Smooth muscle cell (in vitro differentiated cells): ENCODE measurements around the gene DHRS3. TPM values are rescaled to one million over a fixed set of nuclear protein-coding genes. Genes with fewer than 3 reads are reported as not detected.

Experiments used
- DNase-seq: peaks from one replicate; lab custom pipeline; 2025; ENCODE audit not compliant: unreplicated experiment; lab: John Stamatoyannopoulos, UW
- H2AFZ ChIP-seq: fragments of 200-600 bp; sonication (generic); 2 replicates; pipeline ENCODE4 v1.6.0; 2016; ENCODE audit warnings: antibody characterized with exemption, low read depth, mild to moderate bottlenecking
- H3F3A ChIP-seq: fragments of 200-600 bp; sonication (generic); 2 replicates; pipeline ENCODE4 v1.6.0; 2017; ENCODE audit warnings: antibody characterized with exemption, low read depth
- H3K27ac ChIP-seq: fragments of 200-600 bp; sonication (generic); 2 replicates; pipeline ENCODE4 v1.5.1; 2016; ENCODE audit warnings: low read depth, mild to moderate bottlenecking
- H3K27me3 ChIP-seq: fragments of 200-600 bp; sonication (generic); 2 replicates; pipeline ENCODE4 v1.6.1; 2016; ENCODE audit warnings: low read depth, mild to moderate bottlenecking
- H3K36me3 ChIP-seq: fragments of 200-600 bp; sonication (generic); 2 replicates; pipeline ENCODE4 v1.5.1; 2016; ENCODE audit warnings: low read depth
- H3K4me1 ChIP-seq: fragments of 200-600 bp; sonication (generic); 2 replicates; pipeline ENCODE4 v1.5.1; 2016; ENCODE audit warnings: low read depth
- H3K4me2 ChIP-seq: fragments of 200-600 bp; sonication (generic); 2 replicates; pipeline ENCODE4 v1.6.0; 2016; ENCODE audit warnings: mild to moderate bottlenecking
- H3K4me3 ChIP-seq: fragments of 200-600 bp; sonication (generic); 2 replicates; pipeline ENCODE4 v1.5.1; 2016; ENCODE audit warnings: mild to moderate bottlenecking
- H3K79me2 ChIP-seq: fragments of 200-600 bp; sonication (generic); 2 replicates; pipeline ENCODE4 v1.6.0; 2016; ENCODE audit warnings: low read depth, mild to moderate bottlenecking
- H3K9ac ChIP-seq: fragments of 200-600 bp; sonication (generic); 2 replicates; pipeline ENCODE4 v1.6.0; 2016; ENCODE audit warnings: low read depth
- H3K9me3 ChIP-seq: fragments of 200-600 bp; sonication (generic); replicated peaks from 2 replicates; pipeline ENCODE4 v1.5.1; 2016; ENCODE audit warnings: low read depth
- H4K20me1 ChIP-seq: fragments of 200-600 bp; sonication (generic); 2 replicates; pipeline ENCODE4 v1.6.0; 2016; ENCODE audit warnings: low read depth
- CTCF ChIP-seq: fragments of 200-600 bp; sonication (generic); IDR thresholded peaks from 2 replicates; pipeline ENCODE4 v1.5.1; 2017; ENCODE audit warnings: borderline replicate concordance, mild to moderate bottlenecking, antibody characterized with exemption; ENCODE audit not compliant: insufficient read depth, poor library complexity, severe bottlenecking
- WGBS: methylation state at CpG from one replicate; pipeline ENCODE4 v1.1.7; 2016; ENCODE audit warnings: low lambda C conversion rate; 5-methylcytosine and 5-hydroxymethylcytosine counted together
- polyA plus RNA-seq: library from polyadenylated mRNA; unstranded; fragments of >200 nt; fragmentation: Nextera tagmentation; extraction: Ambion mirVana; gene quantifications from 2 replicates; pipeline ENCODE4 v1.2.1, GENCODE V29; 2016
- total RNA-seq: library from RNA; depleted of rRNA; stranded (reverse); fragments of >200 nt; gene quantifications from 2 replicates; pipeline ENCODE4 v1.2.3, GENCODE V29; 2014

Gene DHRS3
- total and polyA plus RNA-seq, 2 experiments from 2014 or later, result 0.89 to 2.7 TPM

GRCh38 chr1:12594966-12595756 is 22.8 kb downstream of the DHRS3 start:
- H3K36me3 ChIP-seq, result no peaks in the 10 kb centered on the region

DNA sequence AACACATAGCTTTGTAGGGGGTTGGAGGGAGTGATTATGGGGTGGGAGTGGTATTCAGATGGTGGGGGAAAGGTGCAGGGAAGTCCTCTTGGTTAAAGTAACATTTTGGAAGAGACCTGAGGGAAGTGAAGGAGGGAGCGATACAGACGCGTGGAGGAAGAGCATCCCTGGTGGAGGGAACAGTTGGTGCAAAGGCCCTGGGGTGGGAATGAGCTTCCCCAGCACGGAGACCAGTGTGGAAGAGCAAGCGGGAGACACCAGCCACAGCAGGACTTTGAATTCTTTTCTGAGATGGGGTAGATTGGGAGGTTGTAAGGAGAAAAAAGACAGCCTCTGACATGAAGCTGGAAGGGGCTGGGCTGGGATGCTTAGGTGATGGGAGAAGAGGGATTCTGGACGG is 23.5 kb downstream of the DHRS3 start:
- peak overlapping the region; percentile 50 for H3K4me3 ChIP-seq
- peak overlapping the region; percentile 89 for H3K4me2 ChIP-seq
- H3K4me1 ChIP-seq, result peaks cover 3% of the 10 kb centered on the region
- DNase-seq, result no peak
- TF ChIP-seq CTCF, result no peak
- H3K27me3 ChIP-seq, result peaks cover 12% of the 10 kb centered on the region
- peaks cover 7% of the 10 kb centered on the region for H4K20me1 ChIP-seq
- no peaks in the 10 kb centered on the region for H3K79me2 ChIP-seq
- no peak overlapping the region for H2AFZ ChIP-seq
- H3K36me3 ChIP-seq, result no peaks in the 10 kb centered on the region
- H3K27ac ChIP-seq, result no peak overlapping the region
- H3K9me3 ChIP-seq, result no peaks in the 10 kb centered on the region
- H3F3A ChIP-seq, result peaks cover 11% of the 10 kb centered on the region
- no peak overlapping the region for H3K9ac ChIP-seq
- WGBS, result 88% methylated on average over 6 of the region's 6 CpGs

More at GRCh38 chr1:12594966-12595756, 22.8 kb downstream of the DHRS3 start:
- Histone ChIP-seq H3K9ac (no peak overlapping the region), H4K20me1 (peaks cover 7% of the 10 kb centered on the region), H3K4me3 (peak overlapping the region; percentile 50), H3K4me1 (peaks cover 3% of the 10 kb centered on the region), H3K27me3 (peaks cover 17% of the 10 kb centered on the region), H2AFZ (no peak overlapping the region), H3K9me3 (no peaks in the 10 kb centered on the region), H3K79me2 (no peaks in the 10 kb centered on the region), H3F3A (peaks cover 11% of the 10 kb centered on the region), H3K27ac (no peak overlapping the region), H3K4me2 (peak overlapping the region; percentile 89)
- TF ChIP-seq CTCF, result no peak
- WGBS, result 4% methylated on average over 18 of the region's 47 CpGs
- no peak for DNase-seq

GRCh38 chr1:12593621-12594066 is 24.4 kb downstream of the DHRS3 start:
- Histone ChIP-seq H3K4me2 (no peak overlapping the region), H3K9me3 (no peaks in the 10 kb centered on the region), H3K27ac (no peak overlapping the region), H3K79me2 (no peaks in the 10 kb centered on the region), H3F3A (peaks cover 11% of the 10 kb centered on the region), H3K27me3 (peaks cover 3% of the 10 kb centered on the region), H4K20me1 (peaks cover 7% of the 10 kb centered on the region), H3K4me1 (peaks cover 3% of the 10 kb centered on the region), H3K36me3 (no peaks in the 10 kb centered on the region), H3K4me3 (no peak overlapping the region), H3K9ac (no peak overlapping the region), H2AFZ (no peak overlapping the region)
- no peak for DNase-seq
- no peak for TF ChIP-seq CTCF
- 48% methylated on average over 7 of the region's 7 CpGs for WGBS
